ENCODE measurements around the gene TMEM150B. TPM values are rescaled to one million over a fixed set of nuclear protein-coding genes. Genes with fewer than 3 reads are reported as not detected.

Gene TMEM150B
- total and polyA plus RNA-seq, 9 of the 15 experiments (the other 6 are each of a cell fraction or from before 2014, with no cell fraction given), result 0.47 to 1.3 (median 0.74) TPM; not detected in 2

- no peak for TF ChIP-seq TFE3 (CRISPR knock-in tag; IDR thresholded peaks at IDR 0.05)
- no peak for TF ChIP-seq ZBTB8A (IDR thresholded peaks at IDR 0.05; ENCODE audit: partially characterized antibody)
- TF ChIP-seq TAF1 (IDR thresholded peaks at IDR 0.05; ENCODE audit: control insufficient read depth, extremely low read depth, insufficient read depth, low read length, severe bottlenecking), result no peak
- TF ChIP-seq ZFX (CRISPR knock-in tag; IDR thresholded peaks at IDR 0.05), result peak; percentile 42; the same call in 1 of the 2 replicates
- no peak for TF ChIP-seq KLF6 (CRISPR knock-in tag; IDR thresholded peaks at IDR 0.05; ENCODE audit: borderline replicate concordance)
- TF ChIP-seq RBM14 (IDR thresholded peaks at IDR 0.05; ENCODE audit: borderline replicate concordance, insufficient read depth, low read depth, low read length), result no peak
- TF ChIP-seq TGIF2 (CRISPR knock-in tag; IDR thresholded peaks at IDR 0.05), result no peak
- no peak for TF ChIP-seq ARID3B (CRISPR knock-in tag; IDR thresholded peaks at IDR 0.05; ENCODE audit: borderline replicate concordance)
- no peak for TF ChIP-seq XRCC4 (IDR thresholded peaks at IDR 0.05; ENCODE audit: extremely low read depth, insufficient read depth, insufficient read length)
- TF ChIP-seq ZNF395 (CRISPR knock-in tag; IDR thresholded peaks at IDR 0.05), result 0 out of 2 replicates have a peak, but pooled peaks have one; percentile 51
- TF ChIP-seq ELF1 (tag; IDR thresholded peaks at IDR 0.05), result 0 out of 2 replicates have a peak, but pooled peaks have one; percentile 19
- TF ChIP-seq ZFP1 (CRISPR knock-in tag; IDR thresholded peaks at IDR 0.05), result no peak
- no peak for TF ChIP-seq ZNF668 (CRISPR knock-in tag; IDR thresholded peaks at IDR 0.05)
- TF ChIP-seq CHD4 (IDR thresholded peaks at IDR 0.05; ENCODE audit: insufficient read depth, insufficient replicate concordance, low read depth, low read length, poor library complexity, severe bottlenecking), result no peak
- TF ChIP-seq VEZF1 (CRISPR knock-in tag; IDR thresholded peaks at IDR 0.05), result peak; percentile 51; the same call in 1 of the 2 replicates
- no peak for TF ChIP-seq ZBTB26 (CRISPR knock-in tag; IDR thresholded peaks at IDR 0.05)
- TF ChIP-seq ZNF384 (IDR thresholded peaks at IDR 0.05; ENCODE audit: low read depth, low read length), result no peak
These were observed 19.6 kb downstream of the TMEM150B start (continued) for GRCh38 chr19:55305491-55305890.

All from K562 (cell line).